ENCODE data around the gene ZNF780A.

DNA sequence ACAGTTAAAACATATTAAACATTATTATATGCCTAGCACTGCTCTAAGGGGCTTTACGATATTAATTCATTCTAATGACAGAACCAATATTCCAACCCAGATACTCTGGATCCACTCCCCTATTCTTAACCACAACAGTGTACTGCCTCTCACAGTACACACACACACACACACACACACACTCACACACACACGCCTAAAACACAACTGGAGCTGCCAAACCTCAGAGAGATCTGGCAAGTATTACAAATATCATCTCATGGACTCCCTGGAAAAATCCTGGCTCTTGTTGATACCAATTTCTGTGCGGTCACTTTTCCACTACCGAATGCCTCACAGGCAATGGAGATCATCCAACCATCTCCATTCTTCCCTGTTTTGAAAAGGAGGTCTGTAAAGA, 1.3 kb downstream of the ZNF780A start:
- no peak for TF ChIP-seq CTCF (IDR thresholded peaks at IDR 0.05 in 4 of 5, conservative IDR thresholded peaks at IDR 0.05 in 1 of 5)
- no peak for TF ChIP-seq POLR2A (IDR thresholded peaks at IDR 0.05)

All from gastrocnemius medialis (tissue), 4 donors.